Nephron (organoid): Measurements from ENCODE around the gene KDM4B.
"Not testable (repeated sequence)": the region's sequence is repeated elsewhere in the genome, so short reads cannot be mapped to it uniquely, and the experiment has no call there.

Experiments used
- H3K27ac Mint-ChIP-seq, 3 experiments: 2 replicates each; pipeline ENCODE4 v1.8.0; 2020; ENCODE audit warnings: mixed read lengths in 3 of 3, mild to moderate bottlenecking in 2 of 3, moderate library complexity in 1 of 3
- H3K27me3 Mint-ChIP-seq: 2 replicates; pipeline ENCODE4 v1.8.0; 2021; ENCODE audit warnings: low read depth, mild to moderate bottlenecking, moderate library complexity, mixed read lengths
- H3K36me3 Mint-ChIP-seq: 2 replicates; pipeline ENCODE4 v1.8.0; 2020; ENCODE audit warnings: low read depth, mixed read lengths
- H3K4me1 Mint-ChIP-seq: 2 replicates; pipeline ENCODE4 v1.8.0; 2020; ENCODE audit warnings: mixed read lengths
- H3K4me3 Mint-ChIP-seq, 3 experiments: 2 replicates each; pipeline ENCODE4 v1.8.0; 2020; ENCODE audit warnings: mild to moderate bottlenecking in 3 of 3, mixed read lengths in 3 of 3, moderate library complexity in 2 of 3
- H3K9me3 Mint-ChIP-seq: 2 replicates; pipeline ENCODE4 v1.8.0; 2020; ENCODE audit warnings: mixed read lengths
- CTCF ChIP-seq, 3 experiments: fragments of 200-600 bp; sonication (generic); IDR thresholded peaks; one replicate each; pipeline ENCODE4 v1.5.0; 2021; ENCODE audit warnings: antibody characterized with exemption in 3 of 3; ENCODE audit not compliant: unreplicated experiment in 3 of 3

Gene KDM4B

GRCh38 chr19:4951656-4952055 is 17.3 kb upstream of the KDM4B start:
- H3K9me3 Mint-ChIP-seq = no peaks in the 10 kb centered on the region
- H3K4me3 Mint-ChIP-seq = no peak overlapping the region
- peaks cover 3% of the 10 kb centered on the region for H3K27me3 Mint-ChIP-seq
- peaks cover 53% of the 10 kb centered on the region for H3K36me3 Mint-ChIP-seq
- H3K4me1 Mint-ChIP-seq = no peaks in the 10 kb centered on the region
- no peak for TF ChIP-seq CTCF (IDR thresholded peaks at IDR 0.05; ENCODE audit: unreplicated experiment in 3 of 3)
- no peak overlapping the region for H3K27ac Mint-ChIP-seq

GRCh38 chr19:4952945-4953344 is 16.0 kb upstream of the KDM4B start:
- H3K9me3 Mint-ChIP-seq = no peaks in the 10 kb centered on the region
- H3K4me3 Mint-ChIP-seq = no peak overlapping the region
- no peak for TF ChIP-seq CTCF (IDR thresholded peaks at IDR 0.05; ENCODE audit: unreplicated experiment in 3 of 3)
- H3K27ac Mint-ChIP-seq = no peak overlapping the region
- H3K36me3 Mint-ChIP-seq = peaks cover 45% of the 10 kb centered on the region
- peaks cover 3% of the 10 kb centered on the region for H3K27me3 Mint-ChIP-seq
- no peaks in the 10 kb centered on the region for H3K4me1 Mint-ChIP-seq

GRCh38 chr19:4954320-4955149 is 14.4 kb upstream of the KDM4B start:
- H3K27me3 Mint-ChIP-seq, H3K9me3 Mint-ChIP-seq, H3K4me1 Mint-ChIP-seq, H3K27ac Mint-ChIP-seq, H3K4me3 Mint-ChIP-seq: not testable (repeated sequence)
- peaks cover 38% of the 10 kb centered on the region for H3K36me3 Mint-ChIP-seq

- Mint-ChIP-seq H3K27me3 (peaks cover 3% of the 10 kb centered on the region), H3K27ac (no peak overlapping the region), H3K4me3 (no peak overlapping the region), H3K36me3 (peaks cover 42% of the 10 kb centered on the region), H3K9me3 (no peaks in the 10 kb centered on the region), H3K4me1 (no peaks in the 10 kb centered on the region)
- no peak for TF ChIP-seq CTCF (IDR thresholded peaks at IDR 0.05; ENCODE audit: unreplicated experiment in 3 of 3)
These were observed 13.6 kb upstream of the KDM4B start for GRCh38 chr19:4955274-4955673.

- no peak for TF ChIP-seq CTCF (IDR thresholded peaks at IDR 0.05; ENCODE audit: unreplicated experiment in 3 of 3)
- H3K27ac Mint-ChIP-seq = no peak overlapping the region
- H3K27me3 Mint-ChIP-seq = peaks cover 3% of the 10 kb centered on the region
- no peaks in the 10 kb centered on the region for H3K9me3 Mint-ChIP-seq
- H3K36me3 Mint-ChIP-seq = peaks cover 37% of the 10 kb centered on the region
- H3K4me3 Mint-ChIP-seq = no peak overlapping the region
- no peaks in the 10 kb centered on the region for H3K4me1 Mint-ChIP-seq
These were observed 10.9 kb upstream of the KDM4B start for GRCh38 chr19:4957981-4958380.

- TF ChIP-seq CTCF (IDR thresholded peaks at IDR 0.05; ENCODE audit: unreplicated experiment in 3 of 3) = no peak
- Mint-ChIP-seq H3K36me3 (peaks cover 27% of the 10 kb centered on the region), H3K4me3 (no peak overlapping the region), H3K27ac (no peak overlapping the region), H3K27me3 (no peaks in the 10 kb centered on the region), H3K4me1 (peaks cover 2% of the 10 kb centered on the region), H3K9me3 (no peaks in the 10 kb centered on the region)
These were observed 6.8 kb upstream of the KDM4B start for GRCh38 chr19:4962085-4962619.
